NB4 (cell line): ENCODE measurements around the gene TNIP2.

ENCODE experiments used
- MYC ChIP-seq: IDR thresholded peaks from 2 replicates; pipeline ENCODE4 v1.6.1; 2011; ENCODE audit warnings: low read depth, low read length
- POLR2A ChIP-seq: IDR thresholded peaks from 2 replicates; pipeline ENCODE4 v1.6.1; 2011; ENCODE audit warnings: mild to moderate bottlenecking; ENCODE audit not compliant: insufficient read length; ENCODE audit errors: extremely low read depth
- TF ChIP-seq, protein P1 (sequence below): IDR thresholded peaks from one replicate; pipeline ENCODE4 v1.5.1; 2012; ENCODE audit warnings: low read depth, low read length

DNA sequence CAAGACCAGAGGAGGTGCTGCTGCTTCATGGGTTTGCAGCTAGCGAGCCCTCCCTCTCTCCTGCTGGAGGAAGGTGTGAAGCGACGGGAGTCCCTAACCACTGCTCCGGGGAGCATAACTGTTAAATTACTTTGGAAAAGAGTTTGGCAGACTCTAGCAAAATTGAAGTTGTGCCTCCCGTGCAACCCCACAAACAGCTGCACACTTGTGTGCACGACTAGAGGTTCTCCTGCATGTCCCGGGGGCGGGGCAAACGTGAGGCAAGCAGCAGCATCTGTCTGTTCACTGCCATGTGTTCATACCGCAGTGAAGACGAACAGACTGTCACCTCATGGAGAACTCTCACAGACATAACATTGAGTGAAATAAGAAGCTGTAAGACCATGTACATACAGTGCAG lies 34.5 kb downstream of the TNIP2 start:
- TF ChIP-seq, protein P1, sequence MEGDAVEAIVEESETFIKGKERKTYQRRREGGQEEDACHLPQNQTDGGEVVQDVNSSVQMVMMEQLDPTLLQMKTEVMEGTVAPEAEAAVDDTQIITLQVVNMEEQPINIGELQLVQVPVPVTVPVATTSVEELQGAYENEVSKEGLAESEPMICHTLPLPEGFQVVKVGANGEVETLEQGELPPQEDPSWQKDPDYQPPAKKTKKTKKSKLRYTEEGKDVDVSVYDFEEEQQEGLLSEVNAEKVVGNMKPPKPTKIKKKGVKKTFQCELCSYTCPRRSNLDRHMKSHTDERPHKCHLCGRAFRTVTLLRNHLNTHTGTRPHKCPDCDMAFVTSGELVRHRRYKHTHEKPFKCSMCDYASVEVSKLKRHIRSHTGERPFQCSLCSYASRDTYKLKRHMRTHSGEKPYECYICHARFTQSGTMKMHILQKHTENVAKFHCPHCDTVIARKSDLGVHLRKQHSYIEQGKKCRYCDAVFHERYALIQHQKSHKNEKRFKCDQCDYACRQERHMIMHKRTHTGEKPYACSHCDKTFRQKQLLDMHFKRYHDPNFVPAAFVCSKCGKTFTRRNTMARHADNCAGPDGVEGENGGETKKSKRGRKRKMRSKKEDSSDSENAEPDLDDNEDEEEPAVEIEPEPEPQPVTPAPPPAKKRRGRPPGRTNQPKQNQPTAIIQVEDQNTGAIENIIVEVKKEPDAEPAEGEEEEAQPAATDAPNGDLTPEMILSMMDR = no peak
- TF ChIP-seq POLR2A (no peak), MYC (no peak)
